Liver (tissue), 9 donors: Measurements from ENCODE around the gene PCSK6. TPM values are rescaled to one million over a fixed set of nuclear protein-coding genes. Genes with fewer than 3 reads are reported as not detected.

Source experiments
- DNase-seq: peaks from one replicate; pipeline ENCODE4 v3.0.0-alpha.2; 2017; ENCODE audit warnings: low spot score
- H3K27ac ChIP-seq, 2 donors: one replicate each; pipeline ENCODE4 v1.7.0; 2013; ENCODE audit warnings: inconsistent platforms in 2 of 2, low read length in 2 of 2, control low read depth in 1 of 2, low read depth in 1 of 2, mild to moderate bottlenecking in 1 of 2
- H3K27me3 ChIP-seq, 4 donors: one replicate each; pipeline versions ENCODE4 v1.6.1 to v1.7.0; 2013; ENCODE audit warnings: low read length in 3 of 4, inconsistent platforms in 1 of 4, mild to moderate bottlenecking in 1 of 4, moderate library complexity in 1 of 4; ENCODE audit not compliant: control insufficient read depth in 4 of 4, insufficient read depth in 4 of 4
- H3K36me3 ChIP-seq, 4 donors: one replicate each; pipeline versions ENCODE4 v1.6.1 to v1.7.0; 2013; ENCODE audit warnings: low read length in 3 of 4, mild to moderate bottlenecking in 3 of 4, low read depth in 1 of 4, moderate library complexity in 1 of 4; ENCODE audit not compliant: control insufficient read depth in 4 of 4, insufficient read depth in 3 of 4
- H3K4me1 ChIP-seq, 4 donors: one replicate each; pipeline versions ENCODE4 v1.6.1 to v1.7.0; 2013; ENCODE audit warnings: low read length in 3 of 4, mild to moderate bottlenecking in 3 of 4, moderate library complexity in 1 of 4; ENCODE audit not compliant: control insufficient read depth in 4 of 4, insufficient read depth in 4 of 4
- H3K4me3 ChIP-seq, 3 donors: one replicate each; pipeline versions ENCODE4 v1.6.1 to v1.7.0; 2013; ENCODE audit warnings: low read length in 3 of 3, control low read depth in 1 of 3, low read depth in 1 of 3, mild to moderate bottlenecking in 1 of 3
- H3K9ac ChIP-seq, 2 donors: one replicate each; pipeline ENCODE4 v1.7.0; 2013; ENCODE audit warnings: low read length in 2 of 2, mild to moderate bottlenecking in 2 of 2, moderate library complexity in 2 of 2, control low read depth in 1 of 2, low read depth in 1 of 2
- H3K9me3 ChIP-seq, 4 donors: one replicate each; pipeline versions ENCODE4 v1.6.1 to v1.7.0; 2013; ENCODE audit warnings: low read length in 3 of 4; ENCODE audit not compliant: control insufficient read depth in 4 of 4
- EGR1 ChIP-seq, 2 donors: IDR thresholded peaks; 2 replicates each; pipeline ENCODE4 v1.6.1; 2016 to 2018; ENCODE audit warnings: antibody characterized with exemption in 2 of 2, low read depth in 2 of 2
- FOXA1 ChIP-seq: IDR thresholded peaks from 2 replicates; pipeline ENCODE4 v1.6.1; 2016; ENCODE audit warnings: antibody characterized with exemption
- GABPA ChIP-seq, 2 donors: IDR thresholded peaks in 1 of 2; conservative IDR thresholded peaks in 1 of 2; 2 replicates each; pipeline ENCODE4 v1.6.1; 2016; ENCODE audit warnings: antibody characterized with exemption in 2 of 2, mild to moderate bottlenecking in 1 of 2, moderate library complexity in 1 of 2
- HNF4A ChIP-seq, 2 donors: conservative IDR thresholded peaks; 2 replicates each; pipeline ENCODE4 v1.6.1; 2016; ENCODE audit warnings: antibody characterized with exemption in 2 of 2, mild to moderate bottlenecking in 2 of 2
- HNF4G ChIP-seq: IDR thresholded peaks from 2 replicates; pipeline ENCODE4 v1.6.1; 2016; ENCODE audit warnings: antibody characterized with exemption
- JUND ChIP-seq, 2 donors: IDR thresholded peaks; 2 replicates each; pipeline ENCODE4 v1.6.1; 2016; ENCODE audit warnings: antibody characterized with exemption in 2 of 2
- NR2F2 ChIP-seq: IDR thresholded peaks from 2 replicates; pipeline ENCODE4 v1.6.1; 2016; ENCODE audit warnings: antibody characterized with exemption
- RAD21 ChIP-seq, 2 donors: IDR thresholded peaks; 2 replicates each; pipeline ENCODE4 v1.6.1; 2016; ENCODE audit warnings: antibody characterized with exemption in 2 of 2, mild to moderate bottlenecking in 2 of 2
- RXRA ChIP-seq, 2 donors: IDR thresholded peaks; 2 replicates each; pipeline ENCODE4 v1.6.1; 2017 to 2018; ENCODE audit warnings: antibody characterized with exemption in 2 of 2, mild to moderate bottlenecking in 1 of 2
- SP1 ChIP-seq: IDR thresholded peaks from 2 replicates; pipeline ENCODE4 v1.6.1; 2018; ENCODE audit warnings: antibody characterized with exemption, mild to moderate bottlenecking
- TAF1 ChIP-seq: conservative IDR thresholded peaks from 2 replicates; pipeline ENCODE4 v1.6.1; 2016; ENCODE audit warnings: antibody characterized with exemption, mild to moderate bottlenecking
- YY1 ChIP-seq: IDR thresholded peaks from 2 replicates; pipeline ENCODE4 v1.6.1; 2016; ENCODE audit warnings: antibody characterized with exemption, mild to moderate bottlenecking
- WGBS: extraction: QIAGEN DNeasy Blood & Tissue Kit; methylation state at CpG from one replicate; pipeline ENCODE4 v1.1.7; 2013; 5-methylcytosine and 5-hydroxymethylcytosine counted together
- polyA plus RNA-seq, 2 donors: library from polyadenylated mRNA; stranded (reverse) in 1 of 2; unstranded in 1 of 2; fragments of 200-250 nt in 1 of 2; fragments of >200 nt in 1 of 2; fragmentation: Nextera tagmentation in 1 of 2; extraction: Ambion mirVana in 1 of 2; gene quantifications; one replicate each; pipeline versions ENCODE4 v1.2.1 to v1.2.3, GENCODE V29; 2013 to 2015
- total RNA-seq, 2 donors: library from RNA; depleted of rRNA; stranded (reverse); fragments of >200 nt; gene quantifications; one replicate each; pipeline ENCODE4 v1.2.3, GENCODE V29; 2014
- TF ChIP-seq, protein P1 (sequence below): fragments of 150-350 bp; IDR thresholded peaks from 2 replicates; pipeline ENCODE4 v1.5.1; 2017; ENCODE audit warnings: improper control_type of control experiment, low read depth, low read length; ENCODE audit not compliant: missing input control
- TF ChIP-seq, protein P2 (sequence below): IDR thresholded peaks from 2 replicates; pipeline ENCODE4 v1.6.1; 2016; ENCODE audit warnings: antibody characterized with exemption
- TF ChIP-seq, protein P3 (sequence below): IDR thresholded peaks from 2 replicates; pipeline ENCODE4 v1.6.1; 2016; ENCODE audit warnings: antibody characterized with exemption
- TF ChIP-seq, protein P4 (sequence below): IDR thresholded peaks from 2 replicates; pipeline ENCODE4 v1.6.1; 2016; ENCODE audit warnings: antibody characterized with exemption, mild to moderate bottlenecking
- donor health status: healthy.
- donor health status: healthy.
- donor health status: healthy.
- donor health status: healthy.
- donor health status: healthy.

Gene PCSK6
- total and polyA plus RNA-seq, 4 donors, result 94.8 to 398 (median 168) TPM

DNA sequence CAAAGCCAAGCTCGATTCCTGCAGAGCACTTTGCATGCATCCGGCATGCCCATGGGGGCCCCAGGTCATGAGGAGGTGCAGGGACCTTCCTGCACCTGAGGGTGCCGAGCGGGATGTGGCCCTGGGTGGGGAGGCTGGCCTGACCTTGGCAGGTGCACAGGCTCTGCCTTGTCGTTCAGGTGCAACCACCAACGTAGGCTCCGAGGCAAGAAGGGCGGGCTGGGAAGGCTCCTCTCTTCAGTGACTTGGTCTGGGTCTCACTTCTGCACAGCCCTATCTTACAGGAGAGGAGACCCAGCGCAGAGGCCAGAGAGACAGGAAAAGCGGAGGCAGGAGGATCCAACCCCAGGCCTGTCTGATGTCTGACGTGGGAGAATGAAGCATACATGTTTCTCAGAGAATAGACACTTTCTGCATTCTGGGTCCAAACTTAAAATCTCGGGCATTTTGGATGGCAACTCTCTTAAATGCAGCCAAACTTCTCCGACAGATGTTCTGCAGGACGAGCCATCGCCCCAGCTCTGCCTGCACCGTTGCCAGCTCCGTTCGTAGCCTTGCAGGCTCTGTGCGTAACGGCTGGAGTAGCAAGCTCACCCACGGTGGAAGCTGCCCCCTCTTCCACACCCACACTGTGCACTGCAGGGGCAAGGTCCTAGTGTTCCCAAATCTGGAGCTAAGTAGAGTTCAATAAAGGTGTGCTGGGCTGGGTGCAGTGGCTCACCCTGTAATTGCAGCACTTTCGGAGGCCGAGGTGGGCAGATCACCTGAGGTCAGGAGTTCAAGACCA, 133.6 kb downstream of the PCSK6 start:
- Histone ChIP-seq H3K4me1 (peaks cover 0 to 2% (median 0%) of the 10 kb centered on the region in 4 donors), H3K27me3 (no peaks in the 10 kb centered on the region), H3K9ac (no peak overlapping the region), H3K36me3 (peaks cover 9 to 74% (median 38%) of the 10 kb centered on the region in 4 donors), H3K27ac (no peak overlapping the region), H3K4me3 (no peak overlapping the region), H3K9me3 (no peaks in the 10 kb centered on the region)
- no peak for DNase-seq
- WGBS, result 93% methylated on average over 23 of the region's 23 CpGs
- TF ChIP-seq NR2F2 (no peak), SP1 (no peak), EGR1 (IDR thresholded peaks at IDR 0.05; ENCODE audit: low read depth in 2 of 2) (no peak), HNF4A (conservative IDR thresholded peaks at IDR 0.05) (no peak), HNF4G (no peak), RXRA (IDR thresholded peaks at IDR 0.05) (no peak), FOXA1 (no peak), JUND (IDR thresholded peaks at IDR 0.05) (no peak), TAF1 (no peak), YY1 (no peak)
- TF ChIP-seq, protein P1, sequence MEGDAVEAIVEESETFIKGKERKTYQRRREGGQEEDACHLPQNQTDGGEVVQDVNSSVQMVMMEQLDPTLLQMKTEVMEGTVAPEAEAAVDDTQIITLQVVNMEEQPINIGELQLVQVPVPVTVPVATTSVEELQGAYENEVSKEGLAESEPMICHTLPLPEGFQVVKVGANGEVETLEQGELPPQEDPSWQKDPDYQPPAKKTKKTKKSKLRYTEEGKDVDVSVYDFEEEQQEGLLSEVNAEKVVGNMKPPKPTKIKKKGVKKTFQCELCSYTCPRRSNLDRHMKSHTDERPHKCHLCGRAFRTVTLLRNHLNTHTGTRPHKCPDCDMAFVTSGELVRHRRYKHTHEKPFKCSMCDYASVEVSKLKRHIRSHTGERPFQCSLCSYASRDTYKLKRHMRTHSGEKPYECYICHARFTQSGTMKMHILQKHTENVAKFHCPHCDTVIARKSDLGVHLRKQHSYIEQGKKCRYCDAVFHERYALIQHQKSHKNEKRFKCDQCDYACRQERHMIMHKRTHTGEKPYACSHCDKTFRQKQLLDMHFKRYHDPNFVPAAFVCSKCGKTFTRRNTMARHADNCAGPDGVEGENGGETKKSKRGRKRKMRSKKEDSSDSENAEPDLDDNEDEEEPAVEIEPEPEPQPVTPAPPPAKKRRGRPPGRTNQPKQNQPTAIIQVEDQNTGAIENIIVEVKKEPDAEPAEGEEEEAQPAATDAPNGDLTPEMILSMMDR, result no peak
- TF ChIP-seq, protein P2, sequence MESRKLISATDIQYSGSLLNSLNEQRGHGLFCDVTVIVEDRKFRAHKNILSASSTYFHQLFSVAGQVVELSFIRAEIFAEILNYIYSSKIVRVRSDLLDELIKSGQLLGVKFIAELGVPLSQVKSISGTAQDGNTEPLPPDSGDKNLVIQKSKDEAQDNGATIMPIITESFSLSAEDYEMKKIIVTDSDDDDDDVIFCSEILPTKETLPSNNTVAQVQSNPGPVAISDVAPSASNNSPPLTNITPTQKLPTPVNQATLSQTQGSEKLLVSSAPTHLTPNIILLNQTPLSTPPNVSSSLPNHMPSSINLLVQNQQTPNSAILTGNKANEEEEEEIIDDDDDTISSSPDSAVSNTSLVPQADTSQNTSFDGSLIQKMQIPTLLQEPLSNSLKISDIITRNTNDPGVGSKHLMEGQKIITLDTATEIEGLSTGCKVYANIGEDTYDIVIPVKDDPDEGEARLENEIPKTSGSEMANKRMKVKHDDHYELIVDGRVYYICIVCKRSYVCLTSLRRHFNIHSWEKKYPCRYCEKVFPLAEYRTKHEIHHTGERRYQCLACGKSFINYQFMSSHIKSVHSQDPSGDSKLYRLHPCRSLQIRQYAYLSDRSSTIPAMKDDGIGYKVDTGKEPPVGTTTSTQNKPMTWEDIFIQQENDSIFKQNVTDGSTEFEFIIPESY, result no peak
- TF ChIP-seq, protein P3, sequence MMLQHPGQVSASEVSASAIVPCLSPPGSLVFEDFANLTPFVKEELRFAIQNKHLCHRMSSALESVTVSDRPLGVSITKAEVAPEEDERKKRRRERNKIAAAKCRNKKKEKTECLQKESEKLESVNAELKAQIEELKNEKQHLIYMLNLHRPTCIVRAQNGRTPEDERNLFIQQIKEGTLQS, result no peak

DNA sequence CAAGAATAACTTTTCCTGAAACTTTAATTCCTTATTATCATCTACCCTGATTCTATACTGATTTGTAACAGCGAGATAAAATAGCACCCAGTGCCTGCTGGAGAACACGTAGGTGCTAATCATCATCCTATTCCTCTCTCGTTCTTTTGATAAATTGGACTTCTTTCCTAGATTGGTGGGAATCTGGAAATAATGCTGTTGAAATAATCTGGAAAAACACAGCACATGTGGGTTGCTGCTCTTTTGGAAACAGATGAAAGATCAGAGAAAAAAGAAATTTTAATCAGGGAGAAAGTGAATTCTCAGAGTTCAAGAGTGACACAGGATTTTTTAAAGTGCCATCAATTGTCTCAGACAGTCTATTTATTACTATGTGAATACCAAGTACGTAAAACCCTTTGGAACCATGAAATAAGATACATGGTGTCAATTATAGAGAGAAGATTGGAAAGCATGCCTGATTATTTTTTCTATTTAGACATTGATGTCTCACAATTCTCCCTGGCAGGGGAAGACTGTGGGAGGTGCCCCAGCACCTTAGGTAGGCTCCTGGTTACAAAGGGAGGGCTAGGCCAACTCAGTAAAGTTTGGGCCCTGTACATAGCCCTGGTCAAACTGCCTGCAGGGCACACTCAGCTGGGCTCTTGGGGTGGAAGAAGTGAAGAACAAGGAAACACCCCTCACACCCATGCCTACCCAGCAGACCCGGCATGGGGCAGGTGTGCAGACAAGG, 134.4 kb downstream of the PCSK6 start:
- Histone ChIP-seq H3K27ac (no peak overlapping the region), H3K4me3 (no peak overlapping the region), H3K9ac (no peak overlapping the region), H3K36me3 (peaks cover 10 to 72% (median 37%) of the 10 kb centered on the region in 4 donors), H3K9me3 (no peaks in the 10 kb centered on the region), H3K4me1 (peaks cover 0 to 2% (median 0%) of the 10 kb centered on the region in 4 donors), H3K27me3 (no peaks in the 10 kb centered on the region)
- no peak for DNase-seq
- TF ChIP-seq HNF4G, result no peak
- no peak for TF ChIP-seq RXRA (IDR thresholded peaks at IDR 0.05)
- no peak for TF ChIP-seq RAD21 (IDR thresholded peaks at IDR 0.05)
- no peak for TF ChIP-seq YY1
- TF ChIP-seq, protein P4, sequence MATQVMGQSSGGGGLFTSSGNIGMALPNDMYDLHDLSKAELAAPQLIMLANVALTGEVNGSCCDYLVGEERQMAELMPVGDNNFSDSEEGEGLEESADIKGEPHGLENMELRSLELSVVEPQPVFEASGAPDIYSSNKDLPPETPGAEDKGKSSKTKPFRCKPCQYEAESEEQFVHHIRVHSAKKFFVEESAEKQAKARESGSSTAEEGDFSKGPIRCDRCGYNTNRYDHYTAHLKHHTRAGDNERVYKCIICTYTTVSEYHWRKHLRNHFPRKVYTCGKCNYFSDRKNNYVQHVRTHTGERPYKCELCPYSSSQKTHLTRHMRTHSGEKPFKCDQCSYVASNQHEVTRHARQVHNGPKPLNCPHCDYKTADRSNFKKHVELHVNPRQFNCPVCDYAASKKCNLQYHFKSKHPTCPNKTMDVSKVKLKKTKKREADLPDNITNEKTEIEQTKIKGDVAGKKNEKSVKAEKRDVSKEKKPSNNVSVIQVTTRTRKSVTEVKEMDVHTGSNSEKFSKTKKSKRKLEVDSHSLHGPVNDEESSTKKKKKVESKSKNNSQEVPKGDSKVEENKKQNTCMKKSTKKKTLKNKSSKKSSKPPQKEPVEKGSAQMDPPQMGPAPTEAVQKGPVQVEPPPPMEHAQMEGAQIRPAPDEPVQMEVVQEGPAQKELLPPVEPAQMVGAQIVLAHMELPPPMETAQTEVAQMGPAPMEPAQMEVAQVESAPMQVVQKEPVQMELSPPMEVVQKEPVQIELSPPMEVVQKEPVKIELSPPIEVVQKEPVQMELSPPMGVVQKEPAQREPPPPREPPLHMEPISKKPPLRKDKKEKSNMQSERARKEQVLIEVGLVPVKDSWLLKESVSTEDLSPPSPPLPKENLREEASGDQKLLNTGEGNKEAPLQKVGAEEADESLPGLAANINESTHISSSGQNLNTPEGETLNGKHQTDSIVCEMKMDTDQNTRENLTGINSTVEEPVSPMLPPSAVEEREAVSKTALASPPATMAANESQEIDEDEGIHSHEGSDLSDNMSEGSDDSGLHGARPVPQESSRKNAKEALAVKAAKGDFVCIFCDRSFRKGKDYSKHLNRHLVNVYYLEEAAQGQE, result no peak
- TF ChIP-seq, protein P1, result no peak
- no peak for TF ChIP-seq GABPA (IDR thresholded peaks at IDR 0.05 in 1 of 2, conservative IDR thresholded peaks at IDR 0.05 in 1 of 2)
- TF ChIP-seq HNF4A (conservative IDR thresholded peaks at IDR 0.05), result no peak
- TF ChIP-seq TAF1, result no peak
- no peak for TF ChIP-seq FOXA1
- no peak for TF ChIP-seq JUND (IDR thresholded peaks at IDR 0.05)
- no peak for TF ChIP-seq SP1
- TF ChIP-seq NR2F2, result no peak
- TF ChIP-seq, protein P2, result no peak
- TF ChIP-seq EGR1 (IDR thresholded peaks at IDR 0.05; ENCODE audit: low read depth in 2 of 2), result no peak
- 95% methylated on average over 5 of the region's 5 CpGs for WGBS
